HepG2 (cell line): Measurements from ENCODE around the gene ATP6V1C2. TPM values are rescaled to one million over a fixed set of nuclear protein-coding genes. Genes with fewer than 3 reads are reported as not detected.

Experiments used
- CSRNP2 ChIP-seq: sonication (generic); formaldehyde crosslinking; conservative IDR thresholded peaks from 2 replicates; pipeline ENCODE4 v1.8.0; 2022; ENCODE audit warnings: low read depth, missing genetic modification reagents
- KIAA2018 ChIP-seq: sonication (generic); formaldehyde crosslinking; IDR thresholded peaks from 2 replicates; pipeline ENCODE4 v1.5.0; 2020; ENCODE audit warnings: mild to moderate bottlenecking, missing genetic modification reagents, borderline replicate concordance
- SIX1 ChIP-seq: sonication (generic); formaldehyde crosslinking; IDR thresholded peaks from 2 replicates; pipeline ENCODE4 v1.4.0; 2020; ENCODE audit warnings: missing genetic modification reagents, borderline replicate concordance
- polyA plus RNA-seq, 8 experiments: library from polyadenylated mRNA; depleted of rRNA in 3 of 8; stranded (reverse) in 7 of 8; unstranded in 1 of 8; fragments of >200 nt; fragmentation: Illumina TruSeq in 4 of 8; extraction: Trizol in 4 of 8; gene quantifications; 2 replicates each; pipeline versions ENCODE4 v1.2.1 to v1.2.3, GENCODE V29; 2011 to 2016; ENCODE audit warnings: low read depth in 4 of 8, missing spikeins in 1 of 8, mixed read lengths in 1 of 8; ENCODE audit not compliant: insufficient read depth in 1 of 8
- total RNA-seq, 5 experiments: library from RNA; depleted of rRNA; stranded (reverse); fragments of >200 nt; fragmentation: Illumina TruSeq; extraction: Trizol; gene quantifications; 2 replicates each; pipeline ENCODE4 v1.2.3, GENCODE V29; 2016; ENCODE audit warnings: low read depth in 1 of 5

Gene ATP6V1C2
- total and polyA plus RNA-seq, 2 of the 13 experiments (the other 11 are each of a cell fraction or from before 2014, with no cell fraction given) = 0.04 to 0.29 TPM

GRCh38 chr2:10828346-10828745, 106.9 kb downstream of the ATP6V1C2 start (continued):
- no peak for TF ChIP-seq CSRNP2 (CRISPR knock-in tag)
- no peak for TF ChIP-seq SIX1 (CRISPR knock-in tag)
- TF ChIP-seq KIAA2018 (CRISPR knock-in tag) = no peak
